Peyer's patch (tissue), 4 donors: ENCODE measurements around the gene CORIN.

Experiments
- CTCF ChIP-seq, 6 experiments: fragments of 450-650 bp in 4 of 6; fragments of 200-600 bp in 2 of 6; sonication (generic) in 1 of 6; IDR thresholded peaks; one replicate each; pipeline ENCODE4 v1.5.1; 2017 to 2019; ENCODE audit warnings: antibody characterized with exemption in 6 of 6, mild to moderate bottlenecking in 3 of 6, moderate library complexity in 1 of 6
- POLR2A ChIP-seq, 2 donors: fragments of 450-650 bp; IDR thresholded peaks; one replicate each; pipeline ENCODE4 v1.5.1; 2017; ENCODE audit warnings: antibody characterized with exemption in 2 of 2, mild to moderate bottlenecking in 2 of 2, moderate library complexity in 2 of 2

GRCh38 chr4:47621181-47621580 lies 216.7 kb downstream of the CORIN start:
- TF ChIP-seq CTCF (IDR thresholded peaks at IDR 0.05) (no peak), POLR2A (IDR thresholded peaks at IDR 0.05) (no peak)
